Effector memory CD4-positive, alpha-beta T cell (primary cell): Measurements from ENCODE around the gene GABPA.
A peak's percentile ranks its signal among the peaks of the same experiment; 100 is the strongest.

Experiments used
- DNase-seq, 3 donors: peaks; one replicate each; pipeline ENCODE4 v3.0.0-alpha.2; 2020
- H3K27ac ChIP-seq: 2 replicates; pipeline ENCODE4 v1.7.0; 2013; ENCODE audit warnings: mild to moderate bottlenecking, low read length, moderate library complexity; ENCODE audit not compliant: insufficient read depth, poor library complexity, severe bottlenecking
- H3K27me3 ChIP-seq: replicated peaks from 2 replicates; pipeline ENCODE4 v1.7.0; 2013; ENCODE audit warnings: mild to moderate bottlenecking, low read length; ENCODE audit not compliant: insufficient read depth, control insufficient read depth, poor library complexity, severe bottlenecking
- H3K36me3 ChIP-seq: 2 replicates; pipeline ENCODE4 v1.7.0; 2013; ENCODE audit warnings: mild to moderate bottlenecking, low read length, moderate library complexity; ENCODE audit not compliant: control insufficient read depth, insufficient read depth
- H3K4me1 ChIP-seq: 2 replicates; pipeline ENCODE4 v1.7.0; 2013; ENCODE audit warnings: low read length, mild to moderate bottlenecking; ENCODE audit not compliant: control insufficient read depth, insufficient read depth, poor library complexity, severe bottlenecking
- H3K4me3 ChIP-seq: 2 replicates; pipeline ENCODE4 v1.7.0; 2013; ENCODE audit warnings: low read length, low read depth, mild to moderate bottlenecking; ENCODE audit not compliant: insufficient read depth, poor library complexity, severe bottlenecking
- H3K9me3 ChIP-seq: 2 replicates; pipeline ENCODE4 v1.7.0; 2013; ENCODE audit warnings: mild to moderate bottlenecking, low read length, moderate library complexity; ENCODE audit not compliant: control insufficient read depth

The GABPA gene

DNA sequence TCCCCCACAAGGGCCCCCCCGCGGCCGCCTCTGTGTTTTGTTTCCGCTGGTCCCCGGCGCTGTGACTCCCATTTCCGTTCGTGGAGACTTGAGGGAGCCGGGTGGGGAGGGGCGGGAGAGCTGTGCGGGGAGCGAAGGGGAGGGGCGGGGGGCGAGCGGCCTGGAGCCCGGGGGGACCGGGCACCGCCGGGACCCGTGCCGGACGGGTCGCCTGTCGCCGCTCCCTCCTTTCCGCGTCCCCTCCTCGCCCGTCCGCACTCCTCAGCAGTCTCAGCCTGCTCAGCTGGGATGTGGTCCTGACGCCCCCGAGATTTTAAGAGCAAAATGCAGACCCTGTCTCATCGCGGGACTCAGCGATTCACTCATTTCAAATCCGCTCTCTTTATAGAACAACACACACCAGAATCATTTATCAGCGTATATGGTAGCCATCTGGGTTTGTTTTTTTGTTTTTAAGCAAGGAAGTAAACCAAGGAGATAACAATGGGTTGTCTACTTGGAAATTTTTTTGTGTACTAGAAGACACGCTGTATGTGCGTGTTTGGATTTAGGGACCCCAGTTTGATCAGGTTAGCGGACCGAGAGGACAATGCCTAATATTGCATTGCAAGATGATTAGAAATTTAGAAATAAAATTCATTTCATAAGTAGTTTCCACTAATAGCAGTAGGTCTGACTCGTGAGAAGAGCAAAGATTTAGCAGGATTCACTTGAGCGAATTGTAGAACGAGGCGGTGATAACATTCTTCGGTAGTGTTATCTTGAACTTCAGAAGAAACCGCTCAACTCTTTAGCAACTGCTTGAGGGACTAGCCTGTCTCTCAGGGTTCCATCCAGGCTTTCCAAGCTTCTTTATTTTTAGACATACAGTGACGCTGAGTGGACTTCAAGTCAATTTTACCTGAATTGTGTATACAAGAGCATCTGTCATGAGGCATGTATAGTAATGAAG is 1.1 kb downstream of the GABPA start:
- DNase-seq: peak in 2 of 3 donors; percentile 50 to 63
- H3K36me3 ChIP-seq: no peaks in the 10 kb centered on the region
- no peaks in the 10 kb centered on the region for H3K27me3 ChIP-seq
- peaks cover 4% of the 10 kb centered on the region for H3K4me1 ChIP-seq
- peak overlapping the region; percentile 95 for H3K4me3 ChIP-seq
- no peaks in the 10 kb centered on the region for H3K9me3 ChIP-seq
- peak overlapping the region; percentile 98 for H3K27ac ChIP-seq

DNA sequence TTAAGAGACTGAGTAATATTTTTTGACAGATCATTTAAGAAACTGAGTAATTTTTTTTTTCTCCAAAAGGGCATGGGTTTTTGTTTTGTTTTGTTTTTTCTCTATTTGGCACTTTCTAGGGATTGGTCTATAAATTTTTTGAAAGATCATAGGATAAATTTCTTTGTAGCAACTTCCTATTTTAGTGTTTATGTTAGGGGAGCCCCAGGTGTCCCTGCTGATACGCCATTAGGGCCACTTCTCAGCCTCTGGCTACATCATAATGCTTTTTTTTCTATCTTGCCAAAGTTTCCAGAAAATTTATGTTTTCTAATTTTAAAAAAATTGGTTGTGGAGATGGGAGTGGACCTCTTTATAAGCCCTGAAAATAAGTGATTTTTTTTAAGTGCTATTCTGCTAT is 2.6 kb downstream of the GABPA start:
- Histone ChIP-seq H3K4me3 (no peak overlapping the region), H3K9me3 (no peaks in the 10 kb centered on the region), H3K27me3 (no peaks in the 10 kb centered on the region), H3K4me1 (peaks cover 4% of the 10 kb centered on the region), H3K36me3 (no peaks in the 10 kb centered on the region), H3K27ac (no peak overlapping the region)
- no peak for DNase-seq

DNA sequence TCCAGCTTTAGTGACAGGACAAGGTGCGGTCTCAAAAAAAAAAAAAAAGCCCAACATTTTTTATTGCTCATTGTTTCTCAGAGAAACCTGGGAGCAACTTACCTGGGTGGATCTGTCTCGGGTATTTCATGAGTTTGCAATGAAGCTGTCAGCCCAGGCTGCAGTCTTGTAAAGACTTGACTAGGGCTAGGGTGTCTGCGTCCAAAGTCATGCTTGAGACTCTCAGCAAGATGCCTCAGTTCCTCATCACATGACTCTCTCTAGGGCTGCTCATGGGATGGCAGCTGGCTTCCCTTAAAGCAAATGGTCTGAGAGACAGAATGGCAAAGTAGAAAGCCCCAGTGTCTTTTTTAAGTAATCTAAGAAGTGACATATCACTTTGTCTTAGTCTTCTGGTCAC is 8.1 kb downstream of the GABPA start:
- Histone ChIP-seq H3K4me3 (no peak overlapping the region), H3K27ac (no peak overlapping the region), H3K9me3 (no peaks in the 10 kb centered on the region), H3K27me3 (no peaks in the 10 kb centered on the region), H3K4me1 (no peaks in the 10 kb centered on the region), H3K36me3 (peaks cover 9% of the 10 kb centered on the region)
- DNase-seq: no peak

DNA sequence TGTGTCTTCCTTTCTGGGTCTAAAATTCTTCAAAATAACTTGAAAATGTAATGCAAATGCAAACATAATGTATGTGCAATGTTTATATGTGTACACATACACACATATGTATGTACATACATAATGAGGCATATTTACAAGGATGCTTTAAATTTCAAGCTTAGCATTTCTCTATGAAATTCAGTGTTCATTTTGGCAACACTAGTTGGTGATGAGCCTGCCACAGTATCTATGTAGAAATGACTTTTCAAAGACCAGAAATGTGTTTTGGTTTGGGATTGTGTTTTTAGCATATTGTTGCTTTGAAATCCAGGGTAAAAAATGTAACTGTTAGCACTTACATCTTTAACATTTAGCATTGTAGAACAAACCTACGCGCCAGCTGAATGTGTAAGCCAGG is 10.1 kb downstream of the GABPA start:
- Histone ChIP-seq H3K9me3 (no peaks in the 10 kb centered on the region), H3K27me3 (no peaks in the 10 kb centered on the region), H3K27ac (no peak overlapping the region), H3K4me1 (no peaks in the 10 kb centered on the region), H3K36me3 (peaks cover 13% of the 10 kb centered on the region), H3K4me3 (no peak overlapping the region)
- no peak for DNase-seq

DNA sequence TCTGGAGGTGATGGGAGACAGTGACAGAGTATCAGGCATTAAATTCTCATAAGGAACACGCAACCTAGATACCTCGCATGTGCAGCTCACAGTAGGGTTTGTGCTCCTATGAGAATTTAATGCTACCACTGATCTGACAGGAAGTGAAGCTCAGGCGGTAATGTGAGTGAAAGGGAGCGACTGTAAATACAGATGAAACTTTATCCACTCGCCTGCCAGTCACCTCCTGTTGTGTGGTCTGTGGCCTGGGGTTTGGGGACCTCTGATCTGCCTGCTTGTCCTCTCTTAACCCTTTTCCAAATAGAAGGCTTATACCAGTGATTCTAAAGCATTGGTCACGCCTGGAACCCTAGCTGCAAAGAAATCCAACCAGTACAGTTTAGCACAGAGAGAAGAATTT is 15.3 kb downstream of the GABPA start:
- Histone ChIP-seq H3K27me3 (no peaks in the 10 kb centered on the region), H3K4me3 (no peak overlapping the region), H3K27ac (no peak overlapping the region), H3K4me1 (no peaks in the 10 kb centered on the region), H3K9me3 (no peaks in the 10 kb centered on the region), H3K36me3 (peaks cover 25% of the 10 kb centered on the region)
- no peak for DNase-seq

DNA sequence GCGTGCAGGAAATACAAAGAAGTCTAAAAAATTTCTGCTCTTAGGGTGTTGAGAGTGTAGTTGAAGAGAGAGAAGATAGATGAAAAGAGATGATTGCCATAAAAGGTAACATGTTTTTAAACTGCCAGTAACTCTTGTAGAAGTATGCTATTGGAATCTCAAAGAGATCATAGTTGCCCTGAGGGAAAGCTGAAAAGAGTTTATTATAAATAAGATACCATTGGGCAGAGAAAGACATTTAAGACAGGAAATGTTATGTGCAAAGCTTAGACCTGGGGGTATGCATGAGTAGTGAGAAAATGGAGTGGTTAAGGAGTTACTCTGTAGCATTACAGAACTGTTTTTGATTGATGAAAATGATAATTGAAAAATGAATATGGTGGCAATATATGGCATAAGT is 17.6 kb downstream of the GABPA start:
- no peaks in the 10 kb centered on the region for H3K4me1 ChIP-seq
- H3K4me3 ChIP-seq: no peak overlapping the region
- peaks cover 31% of the 10 kb centered on the region for H3K36me3 ChIP-seq
- H3K27ac ChIP-seq: no peak overlapping the region
- no peaks in the 10 kb centered on the region for H3K9me3 ChIP-seq
- no peak for DNase-seq
- no peaks in the 10 kb centered on the region for H3K27me3 ChIP-seq

DNA sequence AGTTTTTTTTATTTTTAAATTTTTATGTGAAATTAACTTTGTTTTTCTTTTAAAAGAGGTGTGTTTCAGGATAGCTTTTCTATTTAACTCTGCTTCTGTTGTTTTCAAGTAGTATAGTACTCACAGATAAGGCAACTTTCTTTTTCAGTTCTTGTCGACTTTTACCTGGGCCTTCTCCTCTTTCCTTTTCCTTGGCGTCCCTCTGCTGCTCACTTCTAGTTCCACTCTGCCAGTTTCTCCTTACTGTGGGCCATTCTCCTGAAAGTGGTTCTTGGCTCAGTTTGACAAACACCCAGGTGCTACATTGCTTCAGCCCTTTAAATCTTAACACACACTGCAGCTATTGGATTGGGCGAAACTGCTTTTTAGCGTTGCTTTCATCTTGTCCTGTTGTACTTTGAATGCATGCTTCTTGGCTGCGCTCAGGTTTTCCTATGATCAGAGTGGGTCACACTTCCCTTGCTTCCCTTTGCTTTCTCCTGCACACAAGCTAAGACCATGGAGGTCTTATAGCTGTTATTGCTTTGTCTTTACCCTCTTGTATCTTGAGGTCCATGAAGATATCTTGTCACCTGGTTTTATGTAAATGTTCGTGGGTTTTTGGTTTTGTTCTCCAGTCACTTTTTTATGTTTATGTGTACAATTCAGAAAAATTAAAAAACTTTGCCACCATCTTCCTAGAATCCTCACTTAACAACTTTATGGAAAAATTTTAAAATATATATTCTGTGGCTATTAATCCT is 21.6 kb downstream of the GABPA start:
- H3K27ac ChIP-seq: no peak overlapping the region
- H3K36me3 ChIP-seq: peaks cover 50% of the 10 kb centered on the region
- no peaks in the 10 kb centered on the region for H3K4me1 ChIP-seq
- DNase-seq: no peak
- no peak overlapping the region for H3K4me3 ChIP-seq
- H3K27me3 ChIP-seq: no peaks in the 10 kb centered on the region
- no peaks in the 10 kb centered on the region for H3K9me3 ChIP-seq

DNA sequence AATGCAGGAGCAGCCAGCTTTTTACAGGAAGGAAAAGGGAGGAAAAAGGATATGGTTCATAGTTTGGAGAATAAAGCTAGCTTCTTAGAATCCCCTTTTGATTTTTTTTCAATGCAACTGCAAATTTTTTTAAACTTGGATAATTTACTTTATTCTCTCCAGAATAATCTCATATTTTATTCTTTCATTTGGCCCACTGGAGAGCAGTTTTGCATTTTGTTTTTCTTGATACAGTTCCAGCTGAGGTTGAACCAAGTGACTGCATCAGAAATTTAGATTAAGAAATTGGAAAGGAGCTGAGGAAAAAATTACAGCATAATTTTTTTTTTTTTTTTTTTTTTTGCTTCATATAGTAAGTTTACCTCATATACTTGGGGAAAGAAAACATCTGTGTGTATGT is 22.8 kb downstream of the GABPA start:
- Histone ChIP-seq H3K4me3 (no peak overlapping the region), H3K27me3 (no peaks in the 10 kb centered on the region), H3K4me1 (no peaks in the 10 kb centered on the region), H3K27ac (no peak overlapping the region), H3K9me3 (no peaks in the 10 kb centered on the region), H3K36me3 (peaks cover 54% of the 10 kb centered on the region)
- DNase-seq: no peak

DNA sequence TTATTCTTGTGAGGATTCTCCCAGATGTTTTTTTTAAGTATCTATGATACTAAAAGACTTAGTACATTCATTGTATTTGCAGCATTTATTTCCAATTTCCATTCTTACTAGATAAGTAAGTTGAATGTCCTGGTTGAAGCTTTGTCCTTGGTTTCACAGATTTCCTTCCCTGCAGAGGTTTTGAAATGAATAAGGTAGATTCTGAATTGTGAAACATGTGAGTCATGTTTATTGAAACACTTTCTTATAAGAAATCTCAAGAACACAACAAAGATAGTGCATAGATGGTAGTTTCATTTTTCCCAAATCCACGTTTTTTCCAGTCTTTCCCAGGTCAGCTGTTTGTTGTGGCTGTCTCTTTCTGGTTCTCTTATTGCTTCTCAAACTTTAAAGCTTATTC is 24.8 kb downstream of the GABPA start:
- no peaks in the 10 kb centered on the region for H3K4me1 ChIP-seq
- no peaks in the 10 kb centered on the region for H3K27me3 ChIP-seq
- no peaks in the 10 kb centered on the region for H3K9me3 ChIP-seq
- no peak overlapping the region for H3K27ac ChIP-seq
- no peak overlapping the region for H3K4me3 ChIP-seq
- DNase-seq: no peak
- peaks cover 60% of the 10 kb centered on the region for H3K36me3 ChIP-seq

DNA sequence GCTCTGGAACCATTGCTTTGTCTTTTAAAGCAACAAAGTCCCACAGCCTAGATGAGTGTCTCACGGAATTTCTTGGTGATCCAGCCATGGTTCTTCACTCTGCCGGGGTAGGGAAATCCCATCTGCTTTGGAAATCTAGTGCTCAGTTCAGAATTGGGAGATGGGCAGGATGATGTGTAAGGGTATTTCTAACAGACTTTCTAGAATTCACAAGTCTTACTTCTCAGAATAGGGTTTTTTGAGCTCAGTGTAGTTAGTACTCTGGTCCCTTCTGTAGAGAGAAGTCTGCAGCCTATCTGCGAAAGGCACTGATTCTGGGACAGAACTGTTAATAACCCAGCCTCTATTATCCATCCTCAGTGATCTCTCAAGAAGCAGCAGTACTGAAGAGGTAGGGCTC is 25.3 kb downstream of the GABPA start:
- Histone ChIP-seq H3K27me3 (no peaks in the 10 kb centered on the region), H3K36me3 (peaks cover 63% of the 10 kb centered on the region), H3K4me3 (no peak overlapping the region), H3K27ac (no peak overlapping the region), H3K4me1 (no peaks in the 10 kb centered on the region), H3K9me3 (no peaks in the 10 kb centered on the region)
- DNase-seq: no peak
